H1 (cell line): ENCODE data around the gene PTK6. TPM values are rescaled to one million over a fixed set of nuclear protein-coding genes. Genes with fewer than 3 reads are reported as not detected.

Experiments
- CTCF ChIA-PET: fragments of 300-600 bp; sonication (Branson Sonifier 250); formaldehyde crosslinking; loops from one replicate; lab custom pipeline; 2021; ENCODE audit not compliant: partially characterized antibody; lab: Charles Lee
- POLR2A ChIA-PET: fragments of 300-600 bp; sonication (Branson Sonifier 250); formaldehyde crosslinking; loops from one replicate; lab custom pipeline; 2021; ENCODE audit warnings: inconsistent platforms; ENCODE audit not compliant: partially characterized antibody; lab: Charles Lee
- DNase-seq, 2 experiments: peaks; one replicate each; pipeline versions ENCODE4 v3.0.0 to v3.0.0-alpha.2; 2010 to 2022; ENCODE audit warnings: low spot score in 2 of 2, low read depth in 1 of 2, mixed read lengths in 1 of 2
- FAIRE-seq: peaks from 2 replicates; lab custom pipeline; 2011; peaks lifted over from hg19 to GRCh38; lab: Jason Lieb, UNC
- H2AFZ ChIP-seq: 2 replicates; pipeline ENCODE4 v1.8.1; 2012; ENCODE audit warnings: low read length, inconsistent platforms
- H2AK5ac ChIP-seq: 2 replicates; pipeline ENCODE4 v1.6.1; 2013; ENCODE audit warnings: low read depth, low read length
- H2BK120ac ChIP-seq: replicated peaks from 2 replicates; pipeline ENCODE3; 2013; ENCODE audit warnings: low read depth, low read length, inconsistent platforms
- H2BK12ac ChIP-seq: 2 replicates; pipeline ENCODE4 v1.6.1; 2013; ENCODE audit warnings: low read depth, low read length
- H2BK15ac ChIP-seq: 2 replicates; pipeline ENCODE4 v1.6.1; 2013; ENCODE audit warnings: low read length
- H2BK20ac ChIP-seq: 2 replicates; pipeline ENCODE4 v1.6.1; 2013; ENCODE audit warnings: low read length
- H2BK5ac ChIP-seq: 2 replicates; pipeline ENCODE4 v1.6.1; 2013; ENCODE audit warnings: low read depth, low read length
- H3K14ac ChIP-seq: 2 replicates; pipeline ENCODE4 v1.6.1; 2013; ENCODE audit warnings: inconsistent platforms; ENCODE audit not compliant: insufficient read length
- H3K18ac ChIP-seq: 2 replicates; pipeline ENCODE4 v1.6.1; 2013; ENCODE audit warnings: low read length; ENCODE audit errors: extremely low read depth
- H3K23ac ChIP-seq: 2 replicates; pipeline ENCODE4 v1.6.1; 2013; ENCODE audit warnings: inconsistent platforms; ENCODE audit not compliant: insufficient read length
- H3K23me2 ChIP-seq: 2 replicates; pipeline ENCODE4 v1.6.1; 2013; ENCODE audit warnings: low read depth, low read length
- H3K27ac ChIP-seq: 2 replicates; pipeline ENCODE4 v1.6.1; 2011; ENCODE audit warnings: low read depth, low read length, inconsistent platforms
- H3K27me3 ChIP-seq, 4 experiments: replicated peaks in 1 of 4; 1 replicate in 1 of 4; 2 replicates in 3 of 4; pipeline versions ENCODE4 v1.6.1 to v1.8.1; 2011 to 2013; ENCODE audit warnings: low read length in 3 of 4, mild to moderate bottlenecking in 3 of 4, inconsistent platforms in 2 of 4, mixed read lengths in 2 of 4, moderate library complexity in 1 of 4; ENCODE audit not compliant: control insufficient read depth in 3 of 4, insufficient read depth in 3 of 4; ENCODE audit errors: extremely low read depth in 1 of 4
- H3K36me3 ChIP-seq, 4 experiments: 2 replicates each; pipeline versions ENCODE4 v1.6.1 to v1.8.1; 2011 to 2013; ENCODE audit warnings: mild to moderate bottlenecking in 4 of 4, low read length in 3 of 4, moderate library complexity in 2 of 4, control low read depth in 1 of 4, inconsistent platforms in 1 of 4; ENCODE audit not compliant: insufficient read depth in 4 of 4, control insufficient read depth in 2 of 4
- H3K4ac ChIP-seq: replicated peaks from 2 replicates; pipeline ENCODE3; 2013; ENCODE audit warnings: low read length, low read depth, mixed read lengths, inconsistent platforms; ENCODE audit not compliant: insufficient read length
- H3K4me1 ChIP-seq, 4 experiments: replicated peaks in 1 of 4; 1 replicate in 1 of 4; 2 replicates in 3 of 4; pipeline versions ENCODE4 v1.6.1 to v1.8.1; 2011 to 2013; ENCODE audit warnings: low read length in 3 of 4, inconsistent platforms in 2 of 4, mixed read lengths in 1 of 4; ENCODE audit not compliant: insufficient read depth in 4 of 4, control insufficient read depth in 3 of 4
- H3K4me2 ChIP-seq, 2 experiments: 2 replicates each; pipeline versions ENCODE4 v1.6.1 to v1.8.1; 2011 to 2013; ENCODE audit warnings: low read depth in 2 of 2, low read length in 2 of 2, control low read depth in 1 of 2, inconsistent platforms in 1 of 2, mild to moderate bottlenecking in 1 of 2; ENCODE audit not compliant: insufficient read depth in 1 of 2
- H3K4me3 ChIP-seq, 4 experiments: fragments of 200-600, 300-600 bp in 1 of 4; sonication (generic), shearing (Covaris generic), sonication (Bioruptor Twin) in 1 of 4; 2 replicates each; pipeline versions ENCODE4 v1.5.1 to v1.8.1; 2011 to 2016; ENCODE audit warnings: low read length in 4 of 4, low read depth in 3 of 4, control low read depth in 2 of 4, inconsistent platforms in 2 of 4, mild to moderate bottlenecking in 2 of 4, mixed read lengths in 1 of 4, moderate library complexity in 1 of 4; ENCODE audit not compliant: insufficient read depth in 2 of 4; ENCODE audit errors: extremely low read depth in 1 of 4
- H3K56ac ChIP-seq: replicated peaks from 2 replicates; pipeline ENCODE3; 2013; ENCODE audit warnings: low read depth, mild to moderate bottlenecking, mixed read lengths, low read length, inconsistent platforms; ENCODE audit not compliant: insufficient read length
- H3K79me1 ChIP-seq: 2 replicates; pipeline ENCODE4 v1.6.1; 2013; ENCODE audit warnings: low read depth, low read length, control low read depth
- H3K79me2 ChIP-seq, 2 experiments: 2 replicates each; pipeline versions ENCODE4 v1.6.1 to v1.8.1; 2012 to 2013; ENCODE audit warnings: low read length in 2 of 2, mild to moderate bottlenecking in 2 of 2, inconsistent platforms in 1 of 2; ENCODE audit not compliant: insufficient read depth in 2 of 2, control insufficient read depth in 1 of 2
- H3K9ac ChIP-seq, 4 experiments: replicated peaks in 1 of 4; 1 replicate in 1 of 4; 2 replicates in 3 of 4; pipeline versions ENCODE4 v1.6.1 to v1.8.1; 2011 to 2013; ENCODE audit warnings: low read depth in 3 of 4, low read length in 3 of 4, control low read depth in 2 of 4, mild to moderate bottlenecking in 2 of 4, moderate library complexity in 2 of 4, inconsistent platforms in 1 of 4; ENCODE audit errors: extremely low read depth in 1 of 4
- H3K9me3 ChIP-seq, 2 experiments: 2 replicates each; pipeline versions ENCODE4 v1.6.1 to v1.8.1; 2012 to 2013; ENCODE audit warnings: mild to moderate bottlenecking in 2 of 2, moderate library complexity in 2 of 2, control low read depth in 1 of 2, inconsistent platforms in 1 of 2, low read depth in 1 of 2, low read length in 1 of 2, mixed read lengths in 1 of 2; ENCODE audit not compliant: insufficient read depth in 2 of 2
- H4K20me1 ChIP-seq, 2 experiments: replicated peaks in 1 of 2; 2 replicates each; pipeline versions ENCODE3 to v1.8.1; 2011 to 2013; ENCODE audit warnings: inconsistent platforms in 2 of 2, low read length in 2 of 2, mild to moderate bottlenecking in 1 of 2; ENCODE audit not compliant: insufficient read depth in 2 of 2, control insufficient read depth in 1 of 2
- H4K5ac ChIP-seq: 2 replicates; pipeline ENCODE4 v1.6.1; 2013; ENCODE audit warnings: low read length, low read depth, mixed read lengths, inconsistent platforms; ENCODE audit not compliant: insufficient read length
- H4K8ac ChIP-seq: 2 replicates; pipeline ENCODE4 v1.8.0; 2013; ENCODE audit warnings: mild to moderate bottlenecking, moderate library complexity, low read length, inconsistent platforms; ENCODE audit not compliant: insufficient read depth; ENCODE audit errors: extremely low read depth
- H4K91ac ChIP-seq: replicated peaks from 2 replicates; pipeline ENCODE3; 2013; ENCODE audit warnings: low read length, mixed read lengths, inconsistent platforms; ENCODE audit not compliant: insufficient read length
- EZH2 ChIP-seq: fragments of 200-600 bp; sonication (generic); IDR thresholded peaks from 2 replicates; pipeline ENCODE4 v1.7.1; 2012; ENCODE audit warnings: low read depth, mild to moderate bottlenecking, moderate library complexity, low read length, inconsistent platforms; ENCODE audit not compliant: severe bottlenecking
- HDAC2 ChIP-seq, 2 experiments: fragments of 300-600 bp in 1 of 2; sonication (generic) in 1 of 2; IDR thresholded peaks; 2 replicates each; pipeline ENCODE4 v1.6.1; 2011 to 2012; ENCODE audit warnings: low read depth in 2 of 2, low read length in 2 of 2, mild to moderate bottlenecking in 2 of 2, moderate library complexity in 2 of 2, borderline replicate concordance in 1 of 2, inconsistent platforms in 1 of 2
- WGBS, 2 experiments: shearing (Covaris generic) in 1 of 2; methylation state at CpG; one replicate each; pipeline versions ENCODE4 v1.1.6 to v1.1.7; 2013 to 2015; ENCODE audit warnings: low lambda C conversion rate in 2 of 2, mixed read lengths in 2 of 2, inconsistent platforms in 1 of 2, low coverage in 1 of 2, missing lambda C conversion rate in 1 of 2; ENCODE audit not compliant: insufficient replicate concordance in 2 of 2, insufficient coverage in 1 of 2, insufficient read length in 1 of 2; ENCODE audit errors: extremely low coverage in 1 of 2, missing lambda C conversion rate in 1 of 2; 5-methylcytosine and 5-hydroxymethylcytosine counted together
- polyA plus RNA-seq, 7 experiments: library from polyadenylated mRNA; depleted of rRNA in 3 of 7; stranded (reverse) in 5 of 7; unstranded in 2 of 7; fragments of >200 nt in 5 of 7; fragments of 200-250 nt in 2 of 7; gene quantifications; 1 replicate in 5 of 7; 2 replicates in 1 of 7; 4 replicates in 1 of 7; pipeline versions ENCODE4 v1.2.1 to v1.2.3, GENCODE V29; 2011 to 2013; ENCODE audit warnings: missing spikeins in 2 of 7, mixed read lengths in 2 of 7
- total RNA-seq: library from RNA; stranded (reverse); fragmentation: NEBNext Ultra II Directional; extraction: Animal tissue kit (Norgen Biotek cat#: 25700); gene quantifications from 2 replicates; pipeline ENCODE4 v1.2.1, GENCODE V29; 2021

PTK6 gene
- total and polyA plus RNA-seq, 2 of the 8 experiments (the other 6 are each of a cell fraction or from before 2014, with no cell fraction given), result 0.12 to 0.19 TPM

DNA sequence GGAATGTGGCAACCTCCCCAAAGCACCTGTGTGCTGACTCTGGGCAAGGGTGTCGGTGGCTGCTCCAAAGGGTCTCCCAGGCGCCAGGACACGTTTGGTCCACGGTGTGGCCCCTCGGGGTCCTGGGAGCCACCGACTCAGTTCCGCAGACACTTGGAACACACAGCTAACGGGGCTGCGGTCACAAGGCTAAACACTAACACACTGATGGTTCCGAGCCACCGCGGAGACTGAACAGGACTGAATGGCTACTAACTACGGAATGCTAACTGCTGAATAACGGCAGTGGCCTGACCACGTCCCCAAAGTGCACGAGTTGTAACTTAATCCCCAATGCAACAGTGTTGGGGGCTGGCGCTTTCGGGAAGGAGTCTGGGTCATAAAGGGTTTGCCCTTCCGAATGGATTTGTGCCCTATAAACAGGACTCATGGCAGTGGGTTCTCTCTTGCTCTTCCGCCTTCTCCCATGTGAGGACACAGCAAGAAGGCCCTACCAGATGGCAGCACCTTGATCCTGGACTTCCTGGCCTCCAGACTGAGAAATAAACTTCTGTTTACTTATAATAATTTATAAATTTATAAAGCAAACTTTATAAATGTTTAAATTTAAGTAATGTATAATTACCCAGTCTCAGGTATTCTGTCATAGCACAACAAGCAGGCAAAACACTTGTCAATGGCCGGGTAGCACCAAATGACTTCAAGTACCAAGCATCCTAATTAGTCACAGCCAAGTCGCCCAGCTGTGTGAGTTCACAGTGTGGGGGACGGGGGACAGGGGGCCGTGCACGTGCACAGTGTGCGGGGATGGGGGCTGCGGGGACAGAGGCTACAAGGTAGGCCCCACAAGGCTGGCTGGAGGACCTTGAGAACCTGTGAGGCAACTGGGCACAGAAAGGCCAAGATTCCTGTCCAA is 36.0 kb downstream of the PTK6 start:
- no peaks in the 10 kb centered on the region for H3K79me1 ChIP-seq
- WGBS, 2 experiments, result 80% methylated on average over 27 of the region's 27 CpGs; no CpG with 5 or more reads in 1 of the 2 experiments
- H3K27me3 ChIP-seq, result peaks cover 11 to 41% (median 35%) of the 10 kb centered on the region in 4 experiments
- no peaks in the 10 kb centered on the region for H3K36me3 ChIP-seq
- TF ChIP-seq EZH2 (no peak), HDAC2 (IDR thresholded peaks at IDR 0.05; ENCODE audit: borderline replicate concordance in 1 of 2, low read depth in 2 of 2, low read length in 2 of 2) (0 out of 4 replicates have a peak, but pooled peaks of 1 of the 2 experiments have one; percentile 41)
- TF ChIP-seq, all 59 proteins: peak for 1
- Histone ChIP-seq H3K23ac (no peak overlapping the region), H3K27ac (no peak overlapping the region), H3K18ac (no peak overlapping the region), H2BK20ac (0 out of 2 replicates have a peak overlapping the region, but pooled peaks have one; percentile 3), H2AFZ (no peak overlapping the region), H3K56ac (no peak overlapping the region), H4K91ac (no peak overlapping the region), H4K20me1 (peaks cover 0 to 1% of the 10 kb centered on the region in 2 experiments), H3K9ac (no peak overlapping the region), H3K4me1 (peaks cover 0 to 29% (median 19%) of the 10 kb centered on the region in 4 experiments; a peak in 6 of 7 replicates), H3K14ac (no peak overlapping the region), H2AK5ac (no peak overlapping the region), H4K5ac (no peak overlapping the region), H3K9me3 (no peaks in the 10 kb centered on the region; a peak in 2 of 4 replicates), H3K79me2 (no peaks in the 10 kb centered on the region), H3K4ac (no peak overlapping the region), H4K8ac (no peak overlapping the region; the same call in 1 of the 2 replicates), H3K23me2 (peaks cover 3% of the 10 kb centered on the region; the same call in 1 of the 2 replicates), H2BK5ac (no peak overlapping the region), H2BK120ac (no peak overlapping the region), H3K4me3 (no peak overlapping the region), H2BK12ac (no peak overlapping the region; the same call in 1 of the 2 replicates), H3K4me2 (0 out of 4 replicates have a peak overlapping the region, but pooled peaks of 1 of the 2 experiments have one; percentile 38), H2BK15ac (peak overlapping the region; percentile 61; the same call in 1 of the 2 replicates)
- CTCF ChIA-PET, result no interaction called here
- peak in 1 of 2 experiments; percentile 47 for DNase-seq
- no peak for FAIRE-seq
- POLR2A ChIA-PET, result interaction anchor here (2.0 kb wide), 1 partner anchor 21 kb away, joined by 6 read pairs; no protein-coding TSS in a partner anchor
